T-cell (primary cell): ENCODE measurements around the gene ANO10. TPM values are rescaled to one million over a fixed set of nuclear protein-coding genes. Genes with fewer than 3 reads are reported as not detected.

ENCODE experiments used
- ATAC-seq, 4 experiments: fragments of 200-7000 bp in 3 of 4; fragments of 150-1000 bp in 1 of 4; cut with Tn5 transposase; replicated peaks in 1 of 4; 1 replicate in 3 of 4; 2 replicates in 1 of 4; pipeline ENCODE4 v1.10.0; 2021; ENCODE audit warnings: moderate library complexity in 3 of 4, mild to moderate bottlenecking in 2 of 4, moderate number of reproducible peaks in 1 of 4
- CTCF ChIA-PET, 2 donors: fragments of 300-600 bp; sonication (Branson Sonifier 250); formaldehyde crosslinking; loops; one replicate each; lab custom pipeline; 2022; ENCODE audit warnings: antibody characterized with exemption in 2 of 2; lab: Charles Lee
- POLR2A ChIA-PET, 2 donors: fragments of 300-600 bp; sonication (Branson Sonifier 250); formaldehyde crosslinking; loops; one replicate each; lab custom pipeline; 2022; ENCODE audit warnings: antibody characterized with exemption in 2 of 2; lab: Charles Lee
- DNase-seq, 35 experiments: peaks; one replicate each; pipeline versions ENCODE4 v3.0.0 to v3.0.0-alpha.2; 2013 to 2023
- H3K27ac ChIP-seq: one replicate; pipeline ENCODE4 v1.5.1; 2013; ENCODE audit warnings: low read length
- H3K27me3 ChIP-seq, 2 experiments: replicated peaks in 1 of 2; 1 replicate in 1 of 2; 2 replicates in 1 of 2; pipeline versions ENCODE4 v1.6.1 to v1.7.0; 2013; ENCODE audit warnings: low read length in 1 of 2, mixed read lengths in 1 of 2; ENCODE audit not compliant: control insufficient read depth in 2 of 2, insufficient read depth in 2 of 2; ENCODE audit errors: extremely low read depth in 1 of 2
- H3K36me3 ChIP-seq, 2 donors: 1 replicate in 1 of 2; 2 replicates in 1 of 2; pipeline versions ENCODE4 v1.6.1 to v1.7.0; 2013; ENCODE audit warnings: low read length in 1 of 2; ENCODE audit not compliant: control insufficient read depth in 2 of 2, insufficient read depth in 1 of 2; ENCODE audit errors: extremely low read depth in 1 of 2
- H3K4me1 ChIP-seq, 2 experiments: 1 replicate in 1 of 2; 2 replicates in 1 of 2; pipeline versions ENCODE4 v1.6.1 to v1.7.0; 2013; ENCODE audit warnings: low read length in 2 of 2, mixed read lengths in 1 of 2; ENCODE audit not compliant: insufficient read depth in 2 of 2, control insufficient read depth in 1 of 2; ENCODE audit errors: extremely low read depth in 1 of 2
- H3K4me3 ChIP-seq, 2 donors: 1 replicate in 1 of 2; 2 replicates in 1 of 2; pipeline versions ENCODE4 v1.5.1 to v1.7.0; 2013; ENCODE audit warnings: mild to moderate bottlenecking in 2 of 2, low read length in 1 of 2, moderate library complexity in 1 of 2; ENCODE audit not compliant: control insufficient read depth in 1 of 2; ENCODE audit errors: extremely low read depth in 1 of 2
- H3K9me3 ChIP-seq: 2 replicates; pipeline ENCODE4 v1.7.0; 2013
- H3K27ac Mint-ChIP-seq, 2 donors: one replicate each; pipeline ENCODE4 v1.8.0; 2020 to 2021; ENCODE audit warnings: mild to moderate bottlenecking in 2 of 2, mixed read lengths in 2 of 2
- H3K27me3 Mint-ChIP-seq, 2 donors: one replicate each; pipeline ENCODE4 v1.8.0; 2021 to 2022; ENCODE audit warnings: mixed read lengths in 2 of 2
- H3K36me3 Mint-ChIP-seq: one replicate; pipeline ENCODE4 v1.8.0; 2021; ENCODE audit warnings: mixed read lengths
- H3K4me1 Mint-ChIP-seq, 3 donors: one replicate each; pipeline ENCODE4 v1.8.0; 2020 to 2022; ENCODE audit warnings: mixed read lengths in 3 of 3, mild to moderate bottlenecking in 1 of 3
- H3K4me3 Mint-ChIP-seq, 3 donors: one replicate each; pipeline ENCODE4 v1.8.0; 2020 to 2022; ENCODE audit warnings: mild to moderate bottlenecking in 3 of 3, mixed read lengths in 3 of 3, moderate library complexity in 3 of 3
- H3K9me3 Mint-ChIP-seq, 3 donors: one replicate each; pipeline ENCODE4 v1.8.0; 2020 to 2022; ENCODE audit warnings: mixed read lengths in 3 of 3
- WGBS: methylation state at CpG from one replicate; pipeline ENCODE4 v1.1.5; 2013; ENCODE audit warnings: missing lambda C conversion rate; ENCODE audit not compliant: insufficient coverage; 5-methylcytosine and 5-hydroxymethylcytosine counted together
- total RNA-seq, 35 experiments: library from RNA in 6 of 35; stranded (reverse) in 6 of 35; fragments of 120-200 nt in 1 of 35; gene quantifications; one replicate each; pipeline versions ENCODE4 v1.2.1 to v1.2.4 and lab custom pipeline; 2013 to 2026

The ANO10 gene
- total RNA-seq, 5 donors from 2014 or later (not counting 1 experiment from before 2014, with no cell fraction given), result 8.4 to 12.3 (median 9.4) TPM

GRCh38 chr3:43640681-43641080 is 18.9 kb upstream of the ANO10 start:
- POLR2A ChIA-PET, result no interaction called here

DNA sequence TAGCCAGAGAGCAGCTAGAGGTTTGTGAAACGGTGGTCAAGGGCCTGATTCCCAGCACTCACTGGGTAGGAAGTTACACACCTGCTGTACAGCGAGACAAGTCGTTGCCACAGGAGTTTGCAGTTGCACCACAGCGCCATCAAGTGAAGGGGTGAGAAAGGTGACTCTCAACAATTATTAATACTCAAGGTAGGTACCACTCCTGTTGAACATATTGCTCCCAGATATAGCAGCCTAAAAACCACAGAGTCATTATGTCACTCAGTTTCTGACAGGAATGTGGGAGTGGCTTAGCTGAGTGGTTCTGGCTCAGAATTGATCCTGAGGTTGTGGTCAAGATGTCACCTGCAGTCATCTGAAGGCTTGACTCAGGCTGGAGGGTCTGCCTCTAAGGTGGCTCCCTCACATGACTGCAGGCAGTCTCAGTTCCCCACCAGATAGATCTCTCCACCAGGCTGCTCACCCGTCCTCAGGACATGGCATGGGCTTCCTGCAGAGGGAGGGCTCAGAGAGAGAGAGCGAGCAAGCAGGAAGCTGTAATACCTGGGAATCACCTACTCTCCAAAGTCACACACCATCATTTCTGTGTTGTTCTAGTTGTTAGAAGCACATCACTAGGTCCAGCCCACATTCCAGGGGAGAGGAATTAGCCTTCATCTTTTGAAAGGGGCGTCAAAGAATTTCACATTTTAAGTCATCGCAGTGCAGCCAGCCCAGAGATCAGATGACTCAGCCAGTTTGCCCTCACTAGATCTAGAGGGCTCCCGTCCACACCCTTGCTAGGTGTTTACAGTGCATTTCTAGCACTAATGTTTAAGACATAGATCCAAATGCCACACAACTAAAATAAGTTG is 17.0 kb upstream of the ANO10 start:
- no peak overlapping the region for H3K27ac Mint-ChIP-seq
- no CpG with 5 or more reads among the region's 9 CpGs for WGBS
- Histone ChIP-seq H3K27me3 (peaks cover 0 to 5% of the 10 kb centered on the region in 2 experiments), H3K4me3 (no peak overlapping the region), H3K27ac (no peak overlapping the region), H3K36me3 (no peaks in the 10 kb centered on the region), H3K4me1 (peaks cover 0 to 3% of the 10 kb centered on the region in 2 experiments), H3K9me3 (no peaks in the 10 kb centered on the region)
- ChIA-PET CTCF (no interaction called here), POLR2A (no interaction called here)
- peak in 22 of 35 experiments; percentile 8 to 51 (median 18) for DNase-seq
- peak in 3 of 4 experiments; percentile 23 to 51 (median 24) for ATAC-seq
- H3K4me1 Mint-ChIP-seq, result peaks cover 4 to 6% (median 6%) of the 10 kb centered on the region in 3 donors
- peaks cover 0 to 6% of the 10 kb centered on the region in 2 donors for H3K27me3 Mint-ChIP-seq
- no peaks in the 10 kb centered on the region for H3K9me3 Mint-ChIP-seq
- no peak overlapping the region for H3K4me3 Mint-ChIP-seq
- H3K36me3 Mint-ChIP-seq, result no peaks in the 10 kb centered on the region

More at GRCh38 chr3:43640681-43641080, 18.9 kb upstream of the ANO10 start:
- Histone ChIP-seq H3K27ac (no peak overlapping the region), H3K36me3 (no peaks in the 10 kb centered on the region), H3K9me3 (no peaks in the 10 kb centered on the region), H3K27me3 (peaks cover 0 to 15% of the 10 kb centered on the region in 2 experiments), H3K4me1 (peaks cover 0 to 3% of the 10 kb centered on the region in 2 experiments), H3K4me3 (no peak overlapping the region)
- H3K27me3 Mint-ChIP-seq, result peaks cover 5 to 9% of the 10 kb centered on the region in 2 donors
- CTCF ChIA-PET, result no interaction called here
- no peak for ATAC-seq
- WGBS, result no CpG with 5 or more reads among the region's 3 CpGs
- H3K27ac Mint-ChIP-seq, result no peak overlapping the region
- no peaks in the 10 kb centered on the region for H3K9me3 Mint-ChIP-seq
- no peaks in the 10 kb centered on the region for H3K36me3 Mint-ChIP-seq
- DNase-seq, result no peak
- peaks cover 4 to 6% (median 6%) of the 10 kb centered on the region in 3 donors for H3K4me1 Mint-ChIP-seq
- no peak overlapping the region for H3K4me3 Mint-ChIP-seq

DNA sequence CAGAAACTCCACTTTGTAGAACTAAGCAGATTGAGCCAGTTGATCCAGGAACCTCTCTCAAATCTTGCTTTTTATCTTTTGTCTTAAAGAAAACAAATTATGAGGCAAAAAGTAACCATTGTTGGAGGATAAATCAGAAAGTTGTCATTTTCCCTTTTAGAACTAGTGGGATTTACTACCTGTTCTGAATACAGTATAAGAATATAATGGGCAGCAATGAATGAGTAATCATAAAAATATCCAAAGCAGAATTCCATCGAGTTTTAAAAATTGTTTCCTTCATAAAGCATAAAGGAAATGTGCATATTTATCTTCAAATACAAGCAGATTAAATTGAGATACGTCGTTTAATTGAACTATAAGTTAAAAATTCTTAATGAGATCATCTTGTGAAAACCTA is 15.9 kb upstream of the ANO10 start:
- peaks cover 0 to 5% of the 10 kb centered on the region in 2 experiments for H3K27me3 ChIP-seq
- no peaks in the 10 kb centered on the region for H3K9me3 ChIP-seq
- Mint-ChIP-seq H3K4me1 (peaks cover 4 to 6% (median 6%) of the 10 kb centered on the region in 3 donors), H3K4me3 (no peak overlapping the region), H3K27ac (no peak overlapping the region), H3K27me3 (peaks cover 0 to 5% of the 10 kb centered on the region in 2 donors), H3K9me3 (no peaks in the 10 kb centered on the region), H3K36me3 (no peaks in the 10 kb centered on the region)
- peaks cover 0 to 3% of the 10 kb centered on the region in 2 experiments for H3K4me1 ChIP-seq
- ATAC-seq (no peak), DNase-seq (no peak)
- ChIA-PET POLR2A (no interaction called here), CTCF (no interaction called here)
- no peaks in the 10 kb centered on the region for H3K36me3 ChIP-seq
- no peak overlapping the region for H3K4me3 ChIP-seq
- WGBS, result no CpG with 5 or more reads among the region's 3 CpGs
- H3K27ac ChIP-seq, result no peak overlapping the region

GRCh38 chr3:43632986-43633385 is 11.2 kb upstream of the ANO10 start:
- Mint-ChIP-seq H3K4me1 (no peaks in the 10 kb centered on the region), H3K36me3 (no peaks in the 10 kb centered on the region), H3K27me3 (peaks cover 0 to 7% of the 10 kb centered on the region in 2 donors), H3K9me3 (peaks cover 0 to 4% (median 0%) of the 10 kb centered on the region in 3 donors), H3K4me3 (no peak overlapping the region), H3K27ac (no peak overlapping the region)
- no peak overlapping the region for H3K27ac ChIP-seq
- no peak overlapping the region for H3K4me3 ChIP-seq
- peaks cover 0 to 3% of the 10 kb centered on the region in 2 experiments for H3K27me3 ChIP-seq
- WGBS, result no CpG with 5 or more reads among the region's 7 CpGs
- ChIA-PET CTCF (no interaction called here), POLR2A (no interaction called here)
- no peaks in the 10 kb centered on the region for H3K36me3 ChIP-seq
- no peak for DNase-seq
- no peaks in the 10 kb centered on the region for H3K4me1 ChIP-seq
- H3K9me3 ChIP-seq, result no peaks in the 10 kb centered on the region
- no peak for ATAC-seq

GRCh38 chr3:43632269-43632733 is 10.5 kb upstream of the ANO10 start:
- Histone ChIP-seq H3K36me3 (no peaks in the 10 kb centered on the region), H3K4me3 (no peak overlapping the region), H3K9me3 (no peaks in the 10 kb centered on the region), H3K27me3 (peaks cover 0 to 7% of the 10 kb centered on the region in 2 experiments), H3K27ac (no peak overlapping the region), H3K4me1 (peaks cover 1 to 2% of the 10 kb centered on the region in 2 experiments)
- no peak for ATAC-seq
- no peaks in the 10 kb centered on the region for H3K36me3 Mint-ChIP-seq
- H3K9me3 Mint-ChIP-seq, result peaks cover 0 to 4% (median 0%) of the 10 kb centered on the region in 3 donors
- H3K4me1 Mint-ChIP-seq, result peaks cover 0 to 2% (median 0%) of the 10 kb centered on the region in 3 donors
- ChIA-PET POLR2A (interaction anchor here in 1 of 2 donors (0.5 kb wide), 1 partner anchor 66 kb away, joined by 3 read pairs; no protein-coding TSS in a partner anchor), CTCF (no interaction called here)
- no peak overlapping the region for H3K4me3 Mint-ChIP-seq
- peaks cover 0 to 7% of the 10 kb centered on the region in 2 donors for H3K27me3 Mint-ChIP-seq
- no peak for DNase-seq
- 90% methylated on average over 2 of the region's 2 CpGs for WGBS
- H3K27ac Mint-ChIP-seq, result no peak overlapping the region

- H3K9me3 Mint-ChIP-seq, result peaks cover 0 to 4% (median 0%) of the 10 kb centered on the region in 3 donors
- Histone ChIP-seq H3K9me3 (no peaks in the 10 kb centered on the region), H3K4me1 (peaks cover 2 to 3% of the 10 kb centered on the region in 2 experiments), H3K36me3 (no peaks in the 10 kb centered on the region), H3K27me3 (peaks cover 0 to 8% of the 10 kb centered on the region in 2 experiments), H3K27ac (no peak overlapping the region), H3K4me3 (no peak overlapping the region)
- DNase-seq (no peak), ATAC-seq (no peak)
- no peak overlapping the region for H3K4me3 Mint-ChIP-seq
- WGBS, result 90% methylated on average over 1 of the region's 1 CpG
- peaks cover 0 to 9% of the 10 kb centered on the region in 2 donors for H3K27me3 Mint-ChIP-seq
- ChIA-PET CTCF (no interaction called here), POLR2A (no interaction called here)
- H3K27ac Mint-ChIP-seq, result no peak overlapping the region
- H3K4me1 Mint-ChIP-seq, result peaks cover 0 to 7% (median 0%) of the 10 kb centered on the region in 3 donors
- no peaks in the 10 kb centered on the region for H3K36me3 Mint-ChIP-seq
Measured at GRCh38 chr3:43629741-43630140, 7.9 kb upstream of the ANO10 start.
